Tibial nerve (tissue), 4 donors: Measurements from ENCODE around the gene CMTM2. TPM values are rescaled to one million over a fixed set of nuclear protein-coding genes. Genes with fewer than 3 reads are reported as not detected.

Experiments
- DNase-seq, 2 donors: peaks; one replicate each; pipeline ENCODE4 v3.0.0-alpha.2; 2019; ENCODE audit warnings: low spot score in 2 of 2
- H3K27ac ChIP-seq, 4 donors: fragments of 200-600 bp; sonication (generic) in 3 of 4; one replicate each; pipeline ENCODE4 v1.5.1; 2017 to 2019; ENCODE audit warnings: mild to moderate bottlenecking in 1 of 4
- H3K27me3 ChIP-seq, 2 donors: fragments of 200-600 bp; sonication (generic) in 1 of 2; one replicate each; pipeline versions ENCODE4 v1.5.1 to v1.6.0; 2017 to 2019
- H3K36me3 ChIP-seq, 3 donors: fragments of 200-600 bp; sonication (generic); one replicate each; pipeline ENCODE4 v1.5.1; 2018 to 2019
- H3K4me1 ChIP-seq, 4 donors: fragments of 200-600 bp; sonication (generic) in 3 of 4; one replicate each; pipeline ENCODE4 v1.5.1; 2017 to 2019
- H3K4me3 ChIP-seq, 4 donors: fragments of 200-600 bp; sonication (generic) in 3 of 4; one replicate each; pipeline ENCODE4 v1.5.1; 2017 to 2019; ENCODE audit warnings: mild to moderate bottlenecking in 1 of 4, moderate library complexity in 1 of 4
- H3K9me3 ChIP-seq, 4 donors: fragments of 200-600 bp; sonication (generic) in 3 of 4; one replicate each; pipeline ENCODE4 v1.5.1; 2017 to 2019
- EP300 ChIP-seq, 2 donors: sonication (generic); formaldehyde crosslinking; IDR thresholded peaks; one replicate each; pipeline ENCODE4 v1.6.1; 2017; ENCODE audit warnings: antibody characterized with exemption in 2 of 2, mild to moderate bottlenecking in 1 of 2
- POLR2A ChIP-seq, 2 donors: fragments of 450-650 bp; IDR thresholded peaks; one replicate each; pipeline ENCODE4 v1.6.1; 2017; ENCODE audit warnings: antibody characterized with exemption in 2 of 2, mild to moderate bottlenecking in 2 of 2, moderate library complexity in 2 of 2
- WGBS, 2 donors: methylation state at CpG; one replicate each; pipeline ENCODE4 v1.1.5; 2018; 5-methylcytosine and 5-hydroxymethylcytosine counted together
- total RNA-seq, 4 donors: library from RNA; depleted of rRNA; stranded (reverse); fragments of >200 nt; gene quantifications; one replicate each; pipeline ENCODE4 v1.1.0, GENCODE V29; 2016
- TF ChIP-seq, protein P1 (sequence below), 5 experiments: fragments of 200-600 bp in 3 of 5; fragments of 450-650 bp in 2 of 5; sonication (generic) in 3 of 5; IDR thresholded peaks; one replicate each; pipeline ENCODE4 v1.5.1; 2016 to 2019; ENCODE audit warnings: antibody characterized with exemption in 5 of 5, mild to moderate bottlenecking in 3 of 5, moderate library complexity in 2 of 5

The CMTM2 gene
- total RNA-seq, 4 donors from 2014 or later = not detected

DNA sequence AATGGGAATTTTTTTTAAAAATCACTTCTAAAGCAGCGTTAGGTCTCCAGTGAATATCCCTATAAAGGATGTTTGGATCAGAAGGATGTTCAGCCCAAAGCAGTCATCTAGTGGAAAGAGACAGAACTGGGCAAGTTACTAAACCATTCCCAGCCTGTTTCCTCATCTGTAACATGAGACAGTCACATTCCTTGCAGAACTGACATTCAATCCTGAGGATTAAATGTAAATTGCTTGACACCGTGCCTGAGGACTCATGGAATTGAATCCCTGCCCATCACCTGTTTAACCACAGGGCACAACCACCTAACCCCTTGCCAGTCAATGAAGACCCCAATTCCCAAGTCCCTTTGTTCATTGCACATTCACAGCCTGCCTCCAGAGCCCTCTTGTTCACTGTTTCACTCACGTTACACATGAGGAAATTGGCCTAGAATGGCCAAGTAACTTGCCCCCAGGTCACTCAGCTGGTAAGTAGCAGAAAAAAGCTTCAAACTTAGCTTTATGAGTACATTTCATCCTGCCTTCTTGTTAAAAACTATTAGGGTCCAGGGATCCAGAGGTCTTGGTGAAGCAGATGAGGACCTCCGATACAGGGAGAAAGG lies 1.4 kb downstream of the CMTM2 start:
- no peak overlapping the region for H3K4me3 ChIP-seq
- peak overlapping the region in 2 of 4 donors; percentile 51 to 68 for H3K27ac ChIP-seq
- DNase-seq = no peak
- TF ChIP-seq POLR2A (IDR thresholded peaks at IDR 0.05) = no peak
- H3K4me1 ChIP-seq = peaks cover 0 to 37% (median 5%) of the 10 kb centered on the region in 4 donors
- H3K27me3 ChIP-seq = peaks cover 0 to 13% of the 10 kb centered on the region in 2 donors
- WGBS, 2 donors = 71 to 72% methylated on average over 4 of the region's 4 CpGs
- H3K9me3 ChIP-seq = no peaks in the 10 kb centered on the region
- no peaks in the 10 kb centered on the region for H3K36me3 ChIP-seq

DNA sequence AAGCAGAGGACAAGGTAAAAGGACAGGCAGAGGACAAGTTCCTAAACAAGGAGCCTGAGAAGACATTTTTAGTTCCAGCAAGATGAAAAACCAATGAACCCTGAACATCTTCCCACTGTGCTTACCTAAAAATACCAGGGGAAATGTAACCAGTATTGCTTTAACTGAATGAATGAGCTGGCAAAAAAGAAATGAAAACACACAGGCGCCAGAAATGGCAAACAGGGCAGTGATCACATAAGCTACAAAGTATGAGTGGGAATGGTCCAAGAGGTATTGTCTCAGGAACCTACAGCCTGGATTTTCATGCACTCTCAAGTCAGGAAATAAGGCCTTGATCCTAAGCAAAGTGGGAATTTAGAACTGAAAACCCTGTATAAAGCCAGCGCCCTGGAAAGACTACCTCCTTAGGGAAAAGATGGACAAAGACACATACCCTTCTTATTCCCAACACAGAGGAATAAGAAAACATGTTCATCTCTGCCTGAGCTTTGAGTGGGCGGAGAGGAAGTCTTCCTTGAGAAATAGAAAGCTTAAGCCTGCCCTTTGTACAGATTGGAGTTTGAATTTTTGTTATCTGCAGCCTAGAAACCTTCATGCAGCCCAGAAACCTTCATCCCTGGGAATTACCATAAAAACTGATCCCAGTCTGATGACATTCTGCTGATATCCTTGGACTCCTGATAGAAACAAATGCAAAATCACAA lies 2.1 kb downstream of the CMTM2 start:
- no peaks in the 10 kb centered on the region for H3K9me3 ChIP-seq
- peak overlapping the region in 2 of 4 donors; percentile 51 to 68 for H3K27ac ChIP-seq
- peaks cover 0 to 30% (median 5%) of the 10 kb centered on the region in 4 donors for H3K4me1 ChIP-seq
- no peak for DNase-seq
- no peaks in the 10 kb centered on the region for H3K36me3 ChIP-seq
- peaks cover 0 to 13% of the 10 kb centered on the region in 2 donors for H3K27me3 ChIP-seq
- WGBS, 2 donors = 66 to 76% methylated on average over 3 of the region's 3 CpGs
- no peak for TF ChIP-seq POLR2A (IDR thresholded peaks at IDR 0.05)
- no peak for TF ChIP-seq EP300 (IDR thresholded peaks at IDR 0.05)
- TF ChIP-seq, protein P1, sequence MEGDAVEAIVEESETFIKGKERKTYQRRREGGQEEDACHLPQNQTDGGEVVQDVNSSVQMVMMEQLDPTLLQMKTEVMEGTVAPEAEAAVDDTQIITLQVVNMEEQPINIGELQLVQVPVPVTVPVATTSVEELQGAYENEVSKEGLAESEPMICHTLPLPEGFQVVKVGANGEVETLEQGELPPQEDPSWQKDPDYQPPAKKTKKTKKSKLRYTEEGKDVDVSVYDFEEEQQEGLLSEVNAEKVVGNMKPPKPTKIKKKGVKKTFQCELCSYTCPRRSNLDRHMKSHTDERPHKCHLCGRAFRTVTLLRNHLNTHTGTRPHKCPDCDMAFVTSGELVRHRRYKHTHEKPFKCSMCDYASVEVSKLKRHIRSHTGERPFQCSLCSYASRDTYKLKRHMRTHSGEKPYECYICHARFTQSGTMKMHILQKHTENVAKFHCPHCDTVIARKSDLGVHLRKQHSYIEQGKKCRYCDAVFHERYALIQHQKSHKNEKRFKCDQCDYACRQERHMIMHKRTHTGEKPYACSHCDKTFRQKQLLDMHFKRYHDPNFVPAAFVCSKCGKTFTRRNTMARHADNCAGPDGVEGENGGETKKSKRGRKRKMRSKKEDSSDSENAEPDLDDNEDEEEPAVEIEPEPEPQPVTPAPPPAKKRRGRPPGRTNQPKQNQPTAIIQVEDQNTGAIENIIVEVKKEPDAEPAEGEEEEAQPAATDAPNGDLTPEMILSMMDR (IDR thresholded peaks at IDR 0.05) = no peak
- no peak overlapping the region for H3K4me3 ChIP-seq

DNA sequence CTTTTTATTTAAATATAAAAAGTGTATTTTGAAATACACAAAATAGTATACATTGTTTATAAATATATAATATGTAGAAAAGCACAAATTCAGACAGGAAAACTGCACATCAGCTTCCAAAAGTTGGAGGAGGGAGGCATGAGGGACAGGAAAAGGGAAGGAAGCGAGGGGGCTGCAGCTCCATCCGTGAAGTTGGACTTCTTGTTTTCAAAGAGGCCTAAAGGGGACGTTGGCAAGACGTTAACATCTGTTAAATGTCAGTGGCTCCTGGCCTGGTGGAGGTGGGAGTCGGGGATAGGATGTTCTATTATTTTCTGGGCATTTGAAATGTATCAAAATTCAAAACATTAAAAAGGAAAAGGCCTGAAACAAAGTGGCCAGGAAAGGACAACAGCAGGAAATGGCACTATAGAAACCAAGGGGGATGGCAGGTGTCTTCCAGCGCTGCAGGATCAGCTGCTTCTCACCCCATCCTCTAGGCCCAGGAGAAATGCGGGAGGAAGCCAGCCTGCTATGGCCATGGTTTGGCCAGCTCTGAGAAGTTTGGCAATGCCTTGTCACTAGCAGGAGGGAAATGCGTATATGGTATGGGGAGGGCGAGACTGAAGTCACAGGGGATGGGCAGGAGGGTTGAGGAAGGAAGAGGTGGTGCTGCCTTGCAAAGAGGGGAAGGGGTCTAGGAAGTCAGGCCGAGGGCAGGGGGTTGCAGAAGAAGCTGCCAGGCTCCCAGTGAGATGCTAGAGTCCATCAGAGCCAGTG lies 6.4 kb downstream of the CMTM2 start:
- Histone ChIP-seq H3K36me3 (no peaks in the 10 kb centered on the region), H3K9me3 (no peaks in the 10 kb centered on the region), H3K27me3 (no peaks in the 10 kb centered on the region), H3K4me3 (no peak overlapping the region), H3K4me1 (peaks cover 0 to 29% (median 5%) of the 10 kb centered on the region in 4 donors), H3K27ac (no peak overlapping the region)
- TF ChIP-seq, protein P1 (IDR thresholded peaks at IDR 0.05) = no peak
- no peak for TF ChIP-seq POLR2A (IDR thresholded peaks at IDR 0.05)
- peak in 1 of 2 donors; percentile 57 for TF ChIP-seq EP300 (IDR thresholded peaks at IDR 0.05)
- DNase-seq = no peak
- 66% methylated on average over 10 of the region's 10 CpGs for WGBS, 2 donors

DNA sequence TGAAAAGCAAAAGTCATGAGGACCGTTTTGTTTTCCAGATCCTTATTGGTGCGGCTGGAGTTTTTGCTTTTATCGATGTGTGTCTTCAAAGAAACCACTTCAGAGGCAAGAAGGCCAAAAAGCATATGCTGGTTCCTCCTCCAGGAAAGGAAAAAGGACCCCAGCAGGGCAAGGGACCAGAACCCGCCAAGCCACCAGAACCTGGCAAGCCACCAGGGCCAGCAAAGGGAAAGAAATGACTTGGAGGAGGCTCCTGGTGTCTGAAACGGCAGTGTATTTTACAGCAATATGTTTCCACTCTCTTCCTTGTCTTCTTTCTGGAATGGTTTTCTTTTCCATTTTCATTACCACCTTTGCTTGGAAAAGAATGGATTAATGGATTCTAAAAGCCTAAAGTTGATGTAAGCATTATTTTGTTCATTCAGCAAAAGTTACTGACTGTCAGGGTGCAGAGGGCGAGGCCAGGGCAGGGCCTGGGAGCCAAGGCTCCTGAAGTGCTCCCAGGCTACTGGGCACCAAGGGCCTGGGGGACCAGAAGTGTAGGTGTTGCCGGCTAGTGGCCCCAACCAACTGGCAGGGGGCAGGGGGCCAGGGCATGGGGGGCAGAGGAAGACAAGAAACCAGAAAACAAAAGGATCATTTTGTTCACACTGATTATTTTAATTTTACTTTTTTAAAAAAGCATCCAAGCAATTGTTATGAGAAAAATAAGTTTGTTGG lies 8.8 kb downstream of the CMTM2 start:
- Histone ChIP-seq H3K27ac (peak overlapping the region in 1 of 4 donors; percentile 8), H3K27me3 (no peaks in the 10 kb centered on the region), H3K9me3 (no peaks in the 10 kb centered on the region), H3K4me1 (peaks cover 0 to 21% (median 5%) of the 10 kb centered on the region in 4 donors), H3K36me3 (no peaks in the 10 kb centered on the region), H3K4me3 (no peak overlapping the region)
- no peak for DNase-seq
- WGBS, 2 donors = 55 to 66% methylated on average over 7 of the region's 7 CpGs
- TF ChIP-seq, protein P1 (IDR thresholded peaks at IDR 0.05) = no peak
- TF ChIP-seq POLR2A (IDR thresholded peaks at IDR 0.05) = no peak
- no peak for TF ChIP-seq EP300 (IDR thresholded peaks at IDR 0.05)

DNA sequence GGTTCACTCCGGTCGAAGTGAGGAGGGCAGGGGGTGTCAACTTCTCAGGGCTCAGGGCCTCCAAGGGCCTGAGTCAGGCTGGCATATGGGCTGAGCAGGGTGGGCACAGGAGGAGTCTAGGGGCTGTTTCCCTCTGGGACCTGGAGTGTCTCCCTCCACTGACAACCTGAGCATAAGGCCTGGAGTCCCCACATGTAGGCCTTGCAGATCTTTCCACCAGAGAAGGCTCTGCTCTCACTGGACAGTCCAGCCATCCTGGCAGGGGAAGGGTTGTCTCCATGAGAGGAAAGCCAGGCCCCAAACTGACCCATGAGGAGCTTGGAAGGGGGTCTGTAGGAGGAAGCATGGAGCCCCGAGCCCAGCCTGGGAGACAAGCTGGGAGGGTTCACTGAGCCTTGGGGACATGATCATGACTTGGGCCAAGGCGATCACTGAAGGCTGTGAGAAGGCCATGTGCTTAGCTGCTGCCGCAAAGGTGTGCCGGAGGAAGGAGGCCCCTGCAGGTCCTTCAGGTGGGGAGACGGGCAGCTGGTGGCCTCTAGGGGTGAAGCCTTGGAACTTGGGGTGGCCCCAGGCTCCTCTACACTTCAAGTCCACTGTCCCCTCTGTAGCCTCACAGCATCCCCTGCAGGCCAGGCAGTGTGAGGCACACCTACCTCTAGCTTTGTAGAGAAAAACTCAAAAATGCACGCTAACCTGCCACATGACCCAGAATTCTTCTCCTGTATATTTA lies 9.9 kb downstream of the CMTM2 start:
- peak in 1 of 2 donors; percentile 36 for DNase-seq
- H3K4me1 ChIP-seq = peaks cover 0 to 21% (median 5%) of the 10 kb centered on the region in 4 donors
- H3K4me3 ChIP-seq = no peak overlapping the region
- H3K36me3 ChIP-seq = no peaks in the 10 kb centered on the region
- no peak overlapping the region for H3K27ac ChIP-seq
- peaks cover 0 to 6% (median 0%) of the 10 kb centered on the region in 4 donors for H3K9me3 ChIP-seq
- no peak for TF ChIP-seq POLR2A (IDR thresholded peaks at IDR 0.05)
- no peak for TF ChIP-seq EP300 (IDR thresholded peaks at IDR 0.05)
- TF ChIP-seq, protein P1 (IDR thresholded peaks at IDR 0.05) = peak; percentile 45 to 72 (median 62)
- 90% methylated on average over 7 to 8 of the region's 8 CpGs for WGBS, 2 donors
- H3K27me3 ChIP-seq = no peaks in the 10 kb centered on the region
